Peyer's patch (tissue), 4 donors: ENCODE data around the gene RWDD3.

ENCODE experiments used
- CTCF ChIP-seq, 6 experiments: fragments of 450-650 bp in 4 of 6; fragments of 200-600 bp in 2 of 6; sonication (generic) in 1 of 6; IDR thresholded peaks; one replicate each; pipeline ENCODE4 v1.5.1; 2017 to 2019; ENCODE audit warnings: antibody characterized with exemption in 6 of 6, mild to moderate bottlenecking in 3 of 6, moderate library complexity in 1 of 6
- POLR2A ChIP-seq, 2 donors: fragments of 450-650 bp; IDR thresholded peaks; one replicate each; pipeline ENCODE4 v1.5.1; 2017; ENCODE audit warnings: antibody characterized with exemption in 2 of 2, mild to moderate bottlenecking in 2 of 2, moderate library complexity in 2 of 2

- TF ChIP-seq CTCF (IDR thresholded peaks at IDR 0.05) (no peak), POLR2A (IDR thresholded peaks at IDR 0.05) (no peak)
Measured at GRCh38 chr1:95201905-95202304, 32.1 kb upstream of the RWDD3 start.
